Ishikawa (cell line): ENCODE results near the gene NUDT15.

ENCODE experiments used
- CEBPB ChIP-seq: IDR thresholded peaks from 2 replicates; pipeline ENCODE4 v1.6.1; 2012
- CREB1 ChIP-seq: IDR thresholded peaks from 2 replicates; pipeline ENCODE4 v1.6.1; 2012; ENCODE audit warnings: low read depth
- EGR1 ChIP-seq: IDR thresholded peaks from 2 replicates; pipeline ENCODE4 v1.6.1; 2012
- EP300 ChIP-seq: IDR thresholded peaks from 2 replicates; pipeline ENCODE4 v1.6.1; 2012; ENCODE audit warnings: borderline replicate concordance
- FOXM1 ChIP-seq: IDR thresholded peaks from 2 replicates; pipeline ENCODE4 v1.6.1; 2012; ENCODE audit warnings: low read depth, borderline replicate concordance
- NFIC ChIP-seq: IDR thresholded peaks from 2 replicates; pipeline ENCODE4 v1.6.1; 2012
- RAD21 ChIP-seq: IDR thresholded peaks from 2 replicates; pipeline ENCODE4 v1.6.1; 2012; ENCODE audit warnings: low read depth
- TAF1 ChIP-seq: IDR thresholded peaks from 2 replicates; pipeline ENCODE4 v1.6.1; 2012; ENCODE audit warnings: low read depth, mild to moderate bottlenecking
- TCF12 ChIP-seq: IDR thresholded peaks from 2 replicates; pipeline ENCODE4 v1.6.1; 2012; ENCODE audit warnings: low read depth
- TEAD4 ChIP-seq: IDR thresholded peaks from 2 replicates; pipeline ENCODE4 v1.6.1; 2012
- YY1 ChIP-seq: IDR thresholded peaks from 2 replicates; pipeline ENCODE4 v1.6.1; 2012; ENCODE audit warnings: low read depth
- ZBTB7A ChIP-seq: IDR thresholded peaks from 2 replicates; pipeline ENCODE4 v1.6.1; 2012; ENCODE audit warnings: low read depth
- TF ChIP-seq, protein P1 (sequence below): IDR thresholded peaks from 2 replicates; pipeline ENCODE4 v1.6.1; 2012; ENCODE audit warnings: low read depth, mild to moderate bottlenecking
- TF ChIP-seq, protein P2 (sequence below): IDR thresholded peaks from 2 replicates; pipeline ENCODE4 v1.6.1; 2012
- TF ChIP-seq, protein P3 (sequence below): IDR thresholded peaks from 2 replicates; pipeline ENCODE4 v1.6.1; 2012

The NUDT15 gene

DNA sequence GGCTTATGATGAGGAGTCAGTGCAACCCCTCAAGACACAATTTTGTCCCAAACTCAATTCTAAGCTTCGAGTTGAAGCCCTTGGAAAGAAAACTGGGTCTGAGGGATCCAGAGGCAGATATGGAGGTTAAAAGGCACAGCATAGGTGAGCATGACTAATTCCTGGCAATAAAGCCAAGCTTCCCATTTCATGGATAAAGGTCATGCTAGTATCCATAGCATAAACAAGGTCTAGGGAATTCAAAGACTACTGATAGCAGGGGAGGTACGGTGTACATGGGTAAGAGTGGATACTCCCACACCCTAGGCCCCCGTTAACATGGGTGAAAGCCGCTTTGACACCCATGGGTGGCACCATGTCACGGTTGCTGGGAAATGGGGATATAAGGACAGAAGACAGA, 33.4 kb downstream of the NUDT15 start:
- TF ChIP-seq, protein P1, sequence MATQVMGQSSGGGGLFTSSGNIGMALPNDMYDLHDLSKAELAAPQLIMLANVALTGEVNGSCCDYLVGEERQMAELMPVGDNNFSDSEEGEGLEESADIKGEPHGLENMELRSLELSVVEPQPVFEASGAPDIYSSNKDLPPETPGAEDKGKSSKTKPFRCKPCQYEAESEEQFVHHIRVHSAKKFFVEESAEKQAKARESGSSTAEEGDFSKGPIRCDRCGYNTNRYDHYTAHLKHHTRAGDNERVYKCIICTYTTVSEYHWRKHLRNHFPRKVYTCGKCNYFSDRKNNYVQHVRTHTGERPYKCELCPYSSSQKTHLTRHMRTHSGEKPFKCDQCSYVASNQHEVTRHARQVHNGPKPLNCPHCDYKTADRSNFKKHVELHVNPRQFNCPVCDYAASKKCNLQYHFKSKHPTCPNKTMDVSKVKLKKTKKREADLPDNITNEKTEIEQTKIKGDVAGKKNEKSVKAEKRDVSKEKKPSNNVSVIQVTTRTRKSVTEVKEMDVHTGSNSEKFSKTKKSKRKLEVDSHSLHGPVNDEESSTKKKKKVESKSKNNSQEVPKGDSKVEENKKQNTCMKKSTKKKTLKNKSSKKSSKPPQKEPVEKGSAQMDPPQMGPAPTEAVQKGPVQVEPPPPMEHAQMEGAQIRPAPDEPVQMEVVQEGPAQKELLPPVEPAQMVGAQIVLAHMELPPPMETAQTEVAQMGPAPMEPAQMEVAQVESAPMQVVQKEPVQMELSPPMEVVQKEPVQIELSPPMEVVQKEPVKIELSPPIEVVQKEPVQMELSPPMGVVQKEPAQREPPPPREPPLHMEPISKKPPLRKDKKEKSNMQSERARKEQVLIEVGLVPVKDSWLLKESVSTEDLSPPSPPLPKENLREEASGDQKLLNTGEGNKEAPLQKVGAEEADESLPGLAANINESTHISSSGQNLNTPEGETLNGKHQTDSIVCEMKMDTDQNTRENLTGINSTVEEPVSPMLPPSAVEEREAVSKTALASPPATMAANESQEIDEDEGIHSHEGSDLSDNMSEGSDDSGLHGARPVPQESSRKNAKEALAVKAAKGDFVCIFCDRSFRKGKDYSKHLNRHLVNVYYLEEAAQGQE: no peak
- no peak for TF ChIP-seq CREB1
- TF ChIP-seq NFIC: no peak
- TF ChIP-seq, protein P2, sequence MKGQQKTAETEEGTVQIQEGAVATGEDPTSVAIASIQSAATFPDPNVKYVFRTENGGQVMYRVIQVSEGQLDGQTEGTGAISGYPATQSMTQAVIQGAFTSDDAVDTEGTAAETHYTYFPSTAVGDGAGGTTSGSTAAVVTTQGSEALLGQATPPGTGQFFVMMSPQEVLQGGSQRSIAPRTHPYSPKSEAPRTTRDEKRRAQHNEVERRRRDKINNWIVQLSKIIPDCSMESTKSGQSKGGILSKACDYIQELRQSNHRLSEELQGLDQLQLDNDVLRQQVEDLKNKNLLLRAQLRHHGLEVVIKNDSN: no peak
- TF ChIP-seq ZBTB7A: no peak
- TF ChIP-seq CEBPB: no peak
- no peak for TF ChIP-seq FOXM1
- TF ChIP-seq YY1: no peak
- no peak for TF ChIP-seq TCF12
- TF ChIP-seq RAD21: no peak
- no peak for TF ChIP-seq EP300
- TF ChIP-seq EGR1: no peak
- no peak for TF ChIP-seq TEAD4
- TF ChIP-seq TAF1: no peak
- TF ChIP-seq, protein P3, sequence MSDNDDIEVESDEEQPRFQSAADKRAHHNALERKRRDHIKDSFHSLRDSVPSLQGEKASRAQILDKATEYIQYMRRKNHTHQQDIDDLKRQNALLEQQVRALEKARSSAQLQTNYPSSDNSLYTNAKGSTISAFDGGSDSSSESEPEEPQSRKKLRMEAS: no peak

DNA sequence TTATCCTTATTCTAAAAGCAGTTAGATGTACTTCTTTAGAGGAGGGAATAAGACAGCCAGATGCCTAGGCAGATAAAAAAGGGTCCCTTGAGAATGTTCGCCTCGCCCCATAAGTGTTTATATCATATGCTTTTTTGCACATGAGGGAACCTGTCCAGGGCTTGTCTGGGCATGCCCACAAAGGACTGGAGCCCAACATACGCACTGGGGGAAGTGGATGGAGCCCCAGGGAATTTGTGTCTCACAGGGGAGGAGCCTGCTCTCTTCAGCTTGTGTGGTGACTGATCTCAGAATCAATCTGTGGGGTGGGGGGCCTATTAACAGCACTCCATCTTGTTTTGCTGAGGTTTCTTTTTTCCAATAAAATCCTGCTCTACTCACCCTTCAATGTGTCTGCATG, 34.8 kb downstream of the NUDT15 start:
- no peak for TF ChIP-seq FOXM1
- no peak for TF ChIP-seq CREB1
- TF ChIP-seq, protein P1: no peak
- TF ChIP-seq EGR1: no peak
- no peak for TF ChIP-seq YY1
- no peak for TF ChIP-seq TEAD4
- TF ChIP-seq EP300: no peak
- no peak for TF ChIP-seq RAD21
- TF ChIP-seq, protein P3: no peak
- no peak for TF ChIP-seq TCF12
- no peak for TF ChIP-seq CEBPB
- TF ChIP-seq ZBTB7A: no peak
- TF ChIP-seq TAF1: no peak
- TF ChIP-seq, protein P2: no peak
- TF ChIP-seq NFIC: no peak

DNA sequence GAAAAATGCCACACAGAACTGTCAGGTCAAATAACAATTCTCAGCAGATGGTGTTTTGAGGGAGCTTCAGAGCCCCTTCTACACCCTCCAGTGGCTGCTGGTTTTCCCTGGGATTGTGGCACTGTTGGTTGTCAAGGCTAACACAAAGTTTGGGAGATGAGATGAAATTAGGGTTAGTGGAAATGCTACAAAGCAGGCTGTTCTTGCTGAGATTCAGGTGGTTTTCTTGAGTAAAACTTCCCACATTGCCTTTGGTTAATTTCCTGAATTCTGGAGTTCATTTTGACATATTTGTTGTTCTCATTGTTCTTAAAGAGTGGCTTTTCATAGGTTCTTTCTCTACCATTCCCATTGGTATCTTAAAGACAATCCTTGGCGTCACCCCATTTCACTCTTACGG, 35.3 kb downstream of the NUDT15 start:
- TF ChIP-seq YY1 (no peak), NFIC (no peak), RAD21 (no peak), CREB1 (no peak), FOXM1 (no peak), TEAD4 (no peak), EP300 (no peak), TCF12 (no peak), ZBTB7A (no peak), CEBPB (no peak), TAF1 (no peak)
- TF ChIP-seq, protein P3: no peak
- TF ChIP-seq, protein P2: no peak
- TF ChIP-seq, protein P1: no peak

DNA sequence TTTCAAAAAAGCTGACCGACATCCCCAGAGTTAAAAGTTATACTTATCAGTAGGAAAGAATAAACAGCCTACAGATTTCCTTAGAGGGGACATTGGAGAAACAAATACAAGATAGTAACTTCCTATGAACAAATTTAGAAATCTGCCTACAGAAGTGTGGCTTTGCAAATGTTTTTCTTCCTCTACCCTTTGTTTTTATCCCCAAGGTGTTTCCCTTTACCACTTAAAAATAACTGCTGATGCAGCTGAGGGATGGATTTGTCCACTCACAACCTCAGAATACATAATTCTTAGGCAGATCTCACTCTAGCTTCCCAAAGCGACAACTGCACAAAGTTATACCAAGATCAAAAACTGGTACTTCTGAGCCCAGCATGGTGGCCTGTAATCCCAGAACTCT, 36.5 kb downstream of the NUDT15 start:
- TF ChIP-seq, protein P2: no peak
- no peak for TF ChIP-seq EGR1
- TF ChIP-seq CEBPB: no peak
- TF ChIP-seq, protein P1: no peak
- TF ChIP-seq CREB1: no peak
- no peak for TF ChIP-seq TCF12
- no peak for TF ChIP-seq FOXM1
- TF ChIP-seq, protein P3: no peak
- no peak for TF ChIP-seq NFIC
- TF ChIP-seq ZBTB7A: no peak
- no peak for TF ChIP-seq TAF1
- no peak for TF ChIP-seq YY1
- TF ChIP-seq TEAD4: no peak
- no peak for TF ChIP-seq RAD21
- no peak for TF ChIP-seq EP300
